Measurements from ENCODE around the gene ELFN1.

DNA sequence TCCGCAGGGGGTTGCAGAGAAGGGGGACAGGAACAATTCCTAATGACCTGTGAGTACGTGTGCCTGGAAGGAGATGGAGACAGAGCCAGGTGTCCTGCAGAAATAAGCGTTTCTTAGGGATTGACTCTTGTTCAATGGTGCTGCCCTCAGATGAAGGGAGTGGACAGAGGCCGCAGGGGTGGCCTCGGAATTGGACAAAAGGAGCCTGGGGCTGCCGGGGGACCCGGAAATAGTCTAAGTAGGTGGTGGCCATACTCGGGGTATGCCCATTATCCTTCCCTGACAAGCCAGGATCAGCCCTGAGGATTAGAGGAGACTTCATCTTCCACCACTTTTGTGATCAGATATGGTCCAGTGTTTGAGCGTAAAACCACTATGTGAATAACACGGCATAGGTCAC, 39.2 kb downstream of the ELFN1 start:
- TF ChIP-seq, protein P1, sequence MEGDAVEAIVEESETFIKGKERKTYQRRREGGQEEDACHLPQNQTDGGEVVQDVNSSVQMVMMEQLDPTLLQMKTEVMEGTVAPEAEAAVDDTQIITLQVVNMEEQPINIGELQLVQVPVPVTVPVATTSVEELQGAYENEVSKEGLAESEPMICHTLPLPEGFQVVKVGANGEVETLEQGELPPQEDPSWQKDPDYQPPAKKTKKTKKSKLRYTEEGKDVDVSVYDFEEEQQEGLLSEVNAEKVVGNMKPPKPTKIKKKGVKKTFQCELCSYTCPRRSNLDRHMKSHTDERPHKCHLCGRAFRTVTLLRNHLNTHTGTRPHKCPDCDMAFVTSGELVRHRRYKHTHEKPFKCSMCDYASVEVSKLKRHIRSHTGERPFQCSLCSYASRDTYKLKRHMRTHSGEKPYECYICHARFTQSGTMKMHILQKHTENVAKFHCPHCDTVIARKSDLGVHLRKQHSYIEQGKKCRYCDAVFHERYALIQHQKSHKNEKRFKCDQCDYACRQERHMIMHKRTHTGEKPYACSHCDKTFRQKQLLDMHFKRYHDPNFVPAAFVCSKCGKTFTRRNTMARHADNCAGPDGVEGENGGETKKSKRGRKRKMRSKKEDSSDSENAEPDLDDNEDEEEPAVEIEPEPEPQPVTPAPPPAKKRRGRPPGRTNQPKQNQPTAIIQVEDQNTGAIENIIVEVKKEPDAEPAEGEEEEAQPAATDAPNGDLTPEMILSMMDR (IDR thresholded peaks at IDR 0.05) = no peak
- TF ChIP-seq NFIC (IDR thresholded peaks at IDR 0.05; ENCODE audit: borderline replicate concordance) = no peak
